GM23248 (cell line): ENCODE results near the gene DEDD.

Experiments
- EZH2 ChIP-seq: fragments of 200-600 bp; sonication (generic); IDR thresholded peaks from 2 replicates; pipeline ENCODE4 v1.6.1; 2018; ENCODE audit warnings: antibody characterized with exemption, mild to moderate bottlenecking; ENCODE audit not compliant: insufficient read depth, poor library complexity, severe bottlenecking
- EZH2phosphoT487 ChIP-seq: fragments of 200-600 bp; sonication (generic); IDR thresholded peaks from 2 replicates; pipeline ENCODE4 v1.6.1; 2018; ENCODE audit warnings: antibody characterized with exemption, moderate library complexity, mild to moderate bottlenecking, low read depth; ENCODE audit not compliant: insufficient read depth

GRCh38 chr1:161128591-161129420 is 3.7 kb downstream of the DEDD start:
- no peak for TF ChIP-seq EZH2
- no peak for TF ChIP-seq EZH2phosphoT487
